Heart right ventricle (tissue), 16 donors: Measurements from ENCODE around the gene ACBD7. TPM values are rescaled to one million over a fixed set of nuclear protein-coding genes. Genes with fewer than 3 reads are reported as not detected.

Experiments used
- ATAC-seq, 8 donors: fragments of 200-7000 bp; cut with Tn5 transposase; one replicate each; pipeline ENCODE4 v1.9.1; 2020; ENCODE audit warnings: mild to moderate bottlenecking in 8 of 8, moderate library complexity in 8 of 8, moderate number of reproducible peaks in 1 of 8
- DNase-seq, 2 donors: peaks; one replicate each; pipeline ENCODE4 v3.0.0-alpha.2; 2020
- H3K27ac ChIP-seq, 10 donors: fragments of 200-600 bp; sonication (generic) in 2 of 10; one replicate each; pipeline versions ENCODE4 v1.5.0 to v1.8.0; 2020 to 2022; ENCODE audit warnings: mild to moderate bottlenecking in 3 of 10
- H3K27me3 ChIP-seq, 7 donors: fragments of 200-600 bp; one replicate each; pipeline ENCODE4 v1.8.0; 2021 to 2022; ENCODE audit warnings: mild to moderate bottlenecking in 2 of 7
- H3K36me3 ChIP-seq, 9 donors: fragments of 200-600 bp; sonication (generic) in 1 of 9; one replicate each; pipeline versions ENCODE4 v1.5.0 to v1.8.0; 2020 to 2022; ENCODE audit warnings: mild to moderate bottlenecking in 2 of 9
- H3K4me1 ChIP-seq, 9 donors: fragments of 200-600 bp; sonication (generic) in 1 of 9; one replicate each; pipeline versions ENCODE4 v1.5.0 to v1.8.0; 2020 to 2022; ENCODE audit warnings: mild to moderate bottlenecking in 4 of 9
- H3K4me3 ChIP-seq, 10 donors: fragments of 200-600 bp; sonication (generic) in 2 of 10; one replicate each; pipeline versions ENCODE4 v1.5.0 to v1.8.0; 2020 to 2022; ENCODE audit warnings: mild to moderate bottlenecking in 7 of 10, moderate library complexity in 2 of 10
- H3K9me3 ChIP-seq, 11 donors: fragments of 200-600 bp in 10 of 11; sonication (generic) in 2 of 11; one replicate each; pipeline versions ENCODE4 v1.5.0 to v1.8.0; 2013 to 2022; ENCODE audit warnings: mild to moderate bottlenecking in 2 of 11, control low read depth in 1 of 11, moderate library complexity in 1 of 11
- WGBS, 2 donors: extraction: QIAGEN DNeasy Blood & Tissue Kit; methylation state at CpG; one replicate each; pipeline ENCODE4 v1.1.7; 2013; ENCODE audit warnings: inconsistent platforms in 1 of 2; 5-methylcytosine and 5-hydroxymethylcytosine counted together
- intact Hi-C, 10 donors: fragments of 100-400 bp; cut with DNase I; formaldehyde crosslinking; loops; one replicate each; pipeline versions ENCODE4 v1.11.1 to v1.14.2; 2022
- polyA plus RNA-seq, 2 donors: library from polyadenylated mRNA; stranded (reverse); fragments of 200-250 nt; gene quantifications; one replicate each; pipeline ENCODE4 v1.2.3, GENCODE V29; 2013
- total RNA-seq, 10 donors: library from RNA; stranded (reverse); fragmentation: NEBNext Ultra II Directional in 3 of 10; extraction: Animal tissue kit (Norgen Biotek cat#: 25700) in 3 of 10; gene quantifications; one replicate each; pipeline versions ENCODE4 v1.2.1 to v1.2.4, GENCODE V29; 2021 to 2023
- TF ChIP-seq, protein P1 (sequence below), 9 donors: fragments of 200-600 bp; sonication (generic) in 2 of 9; IDR thresholded peaks; one replicate each; pipeline versions ENCODE4 v1.5.0 to v1.8.0; 2021 to 2022; ENCODE audit warnings: antibody characterized with exemption in 9 of 9, mild to moderate bottlenecking in 5 of 9, moderate library complexity in 1 of 9
- donor health status: Arrhythmogenic right ventricular cardiomyopathy.
- donor health status: ischemic (EF 13 %, LVEDD 7.1; RV severe dilation, severe dysfunction).
- donor health status: healthy with polysubstance abuse.
- donor health status: DM: no; HTN: yes; CAD: no.
- donor health status: DM: no; HTN: no; CAD: no.
- donor health status: ischemic (EF 25% LVEDD 6.9; RV normal size, moderate dysfunction).
- donor health status: ischemic (EF 25% LVEDD 5.7; RV mildly dilated, moderate dysfunction).
- donor health status: healthy.
- donor health status: DM: yes; HTN: yes; CAD: no.
- donor health status: Ischemic cardiomyopathy.
- donor health status: ischemic (EF 35%, LVEDD 5.7; RV mildly dilated, moderate dysfunction).
- donor health status: nonischemic (EF 11% LVEDD 7.7; RV severe dilation, severe dysfunction).
- donor health status: DM: yes; HTN: yes; CAD: no.
- donor health status: PGD.
- donor health status: ischemic (EF 29% LVEDD 5.4; RV normal size, mild dysfunction).
- donor health status: nonischemic (EF 23%, LVEDD 6.1; RV moderate dilation, normal function).

Gene ACBD7
- total and polyA plus RNA-seq, 12 donors = 0.03 to 0.23 TPM; not detected in 10

DNA sequence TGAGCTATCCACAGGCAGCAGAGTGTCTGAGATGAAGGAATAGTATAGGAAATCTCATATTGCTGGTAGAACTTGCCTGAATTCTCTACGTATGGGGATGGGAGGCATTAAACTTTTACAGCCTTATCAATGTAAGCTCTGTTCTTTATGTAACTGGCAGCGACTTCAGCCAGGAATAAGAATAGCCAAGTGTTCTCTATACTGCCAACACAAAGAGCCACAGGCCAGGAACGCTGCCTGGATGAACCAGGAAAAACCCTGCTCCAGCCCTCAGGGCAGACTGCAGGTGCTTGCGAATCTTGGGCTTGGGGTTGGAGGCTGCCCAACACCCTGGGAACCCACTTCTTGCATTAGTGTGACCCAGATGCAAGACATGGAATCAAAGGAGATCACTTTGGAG lies 50.9 kb downstream of the ACBD7 start:
- TF ChIP-seq, protein P1, sequence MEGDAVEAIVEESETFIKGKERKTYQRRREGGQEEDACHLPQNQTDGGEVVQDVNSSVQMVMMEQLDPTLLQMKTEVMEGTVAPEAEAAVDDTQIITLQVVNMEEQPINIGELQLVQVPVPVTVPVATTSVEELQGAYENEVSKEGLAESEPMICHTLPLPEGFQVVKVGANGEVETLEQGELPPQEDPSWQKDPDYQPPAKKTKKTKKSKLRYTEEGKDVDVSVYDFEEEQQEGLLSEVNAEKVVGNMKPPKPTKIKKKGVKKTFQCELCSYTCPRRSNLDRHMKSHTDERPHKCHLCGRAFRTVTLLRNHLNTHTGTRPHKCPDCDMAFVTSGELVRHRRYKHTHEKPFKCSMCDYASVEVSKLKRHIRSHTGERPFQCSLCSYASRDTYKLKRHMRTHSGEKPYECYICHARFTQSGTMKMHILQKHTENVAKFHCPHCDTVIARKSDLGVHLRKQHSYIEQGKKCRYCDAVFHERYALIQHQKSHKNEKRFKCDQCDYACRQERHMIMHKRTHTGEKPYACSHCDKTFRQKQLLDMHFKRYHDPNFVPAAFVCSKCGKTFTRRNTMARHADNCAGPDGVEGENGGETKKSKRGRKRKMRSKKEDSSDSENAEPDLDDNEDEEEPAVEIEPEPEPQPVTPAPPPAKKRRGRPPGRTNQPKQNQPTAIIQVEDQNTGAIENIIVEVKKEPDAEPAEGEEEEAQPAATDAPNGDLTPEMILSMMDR (IDR thresholded peaks at IDR 0.05) = no peak
- 56 to 65% methylated on average over 4 of the region's 4 CpGs for WGBS, 2 donors
- intact Hi-C loops = no loop called here
- Histone ChIP-seq H3K4me3 (no peak overlapping the region), H3K27me3 (no peaks in the 10 kb centered on the region), H3K36me3 (no peaks in the 10 kb centered on the region), H3K9me3 (no peaks in the 10 kb centered on the region), H3K4me1 (peaks cover 0 to 16% (median 0%) of the 10 kb centered on the region in 9 donors), H3K27ac (no peak overlapping the region)
- ATAC-seq (peak in 1 of 8 donors; percentile 58), DNase-seq (no peak)

DNA sequence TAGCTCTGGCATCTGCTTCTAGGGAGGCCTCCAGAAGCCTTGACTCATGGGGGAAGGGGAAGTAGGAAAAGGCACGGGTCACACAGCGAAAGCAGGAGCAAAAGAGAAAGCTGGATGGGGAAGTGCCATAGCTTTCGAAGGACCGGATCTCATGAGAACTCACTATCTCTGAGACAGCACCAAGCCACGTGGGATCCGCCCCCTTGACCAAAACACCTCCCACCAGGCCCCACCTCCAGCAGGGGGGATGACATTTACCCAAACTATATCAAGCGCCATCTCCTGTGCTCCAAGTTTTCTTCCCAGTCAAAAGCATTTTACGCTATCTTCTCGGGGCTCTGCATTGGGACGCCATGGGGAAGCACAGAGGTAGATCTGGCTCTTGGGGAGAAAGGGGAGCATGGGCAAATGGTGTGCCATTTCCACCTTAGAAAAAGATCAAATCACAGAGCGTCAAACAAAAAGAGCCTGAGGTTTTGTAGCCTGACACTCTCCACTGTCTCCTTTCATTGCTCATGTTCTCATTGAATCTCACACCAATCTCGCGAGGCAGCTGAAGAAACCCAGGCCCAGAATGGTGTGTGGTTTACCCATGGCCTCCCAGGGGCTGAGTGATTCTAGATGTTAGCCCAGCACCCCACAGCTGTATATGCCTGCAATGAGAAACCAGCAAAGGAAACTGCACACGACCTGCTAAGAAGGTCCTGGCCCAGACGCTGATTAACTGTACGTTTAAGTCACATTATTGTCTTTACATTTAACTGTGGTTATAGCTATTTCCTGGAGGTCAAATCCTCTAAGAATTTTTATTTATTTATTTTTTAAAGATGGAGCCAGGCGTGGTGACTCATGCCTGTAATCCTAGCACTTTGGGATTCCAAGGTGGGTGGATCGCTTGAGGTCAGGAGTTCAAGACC lies 52.9 kb downstream of the ACBD7 start:
- Histone ChIP-seq H3K27me3 (no peaks in the 10 kb centered on the region), H3K36me3 (no peaks in the 10 kb centered on the region), H3K9me3 (no peaks in the 10 kb centered on the region), H3K27ac (no peak overlapping the region), H3K4me3 (peak overlapping the region in 1 of 10 donors; percentile 14), H3K4me1 (peaks cover 0 to 17% (median 0%) of the 10 kb centered on the region in 9 donors)
- WGBS, 2 donors = 54 to 65% methylated on average over 18 of the region's 18 CpGs
- TF ChIP-seq, protein P1 (IDR thresholded peaks at IDR 0.05) = no peak
- intact Hi-C loops = no loop called here
- ATAC-seq (peak in 3 of 8 donors; percentile 56 to 58 (median 58)), DNase-seq (peak in 1 of 2 donors; percentile 14)

DNA sequence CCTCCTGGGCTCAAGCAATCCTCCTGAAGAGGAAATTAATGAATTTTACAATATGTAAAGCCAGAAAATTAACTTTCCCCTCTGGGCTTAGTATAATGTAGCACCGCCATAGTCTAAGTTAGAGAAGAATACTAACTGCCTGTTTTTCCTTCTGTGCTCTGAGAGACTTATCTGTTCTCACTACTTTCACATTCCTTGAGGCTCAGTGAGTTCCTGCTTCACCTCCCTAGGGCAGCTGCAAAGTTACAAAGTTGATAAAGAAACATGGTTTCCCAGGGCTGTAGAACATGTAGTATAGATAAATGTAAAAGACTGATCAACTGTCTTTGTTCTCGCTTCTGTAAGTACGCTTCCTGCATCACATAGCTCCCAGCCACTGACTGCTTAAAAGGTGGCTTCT lies 60.8 kb downstream of the ACBD7 start:
- Histone ChIP-seq H3K36me3 (no peaks in the 10 kb centered on the region), H3K4me3 (no peak overlapping the region), H3K4me1 (peaks cover 0 to 2% (median 0%) of the 10 kb centered on the region in 9 donors), H3K27ac (no peak overlapping the region), H3K9me3 (no peaks in the 10 kb centered on the region), H3K27me3 (no peaks in the 10 kb centered on the region)
- intact Hi-C loops = no loop called here
- WGBS, 2 donors = 28 to 48% methylated on average over 3 of the region's 3 CpGs
- TF ChIP-seq, protein P1 (IDR thresholded peaks at IDR 0.05) = no peak
- ATAC-seq = no peak
- DNase-seq = no peak

Other genes starting within 250 kb of the ACBD7 start
- gene SUV39H2, start 209.9 kb downstream of the ACBD7 start, total RNA-seq = 1 to 10 TPM; 4.3 to 9.1 (median 7.4) TPM
- gene SUV39H2, start 209.9 kb downstream of the ACBD7 start, polyA plus RNA-seq = 1 to 10 TPM; 1.1 to 2.6 TPM
- gene DCLRE1C, start 134.7 kb downstream of the ACBD7 start, total RNA-seq = 1 to 10 TPM; 1.6 to 4.2 (median 3.8) TPM
- 1 to 10 TPM; 1.9 to 3.0 TPM for gene DCLRE1C, start 134.7 kb downstream of the ACBD7 start, polyA plus RNA-seq
- under 1 TPM in 1 of 10 donors, not detected in 9; 0.53 TPM for gene MEIG1, start 129.4 kb downstream of the ACBD7 start, total RNA-seq
- gene MEIG1, start 129.4 kb downstream of the ACBD7 start, polyA plus RNA-seq = under 1 TPM in 1 of 2 donors, not detected in 1; 0.23 TPM
- gene OLAH, start 44.8 kb downstream of the ACBD7 start, total RNA-seq = under 1 TPM in 2 of 10 donors, not detected in 8; 0.33 to 0.50 TPM
- under 1 TPM in 1 of 2 donors, not detected in 1; 0.38 TPM for gene OLAH, start 44.8 kb downstream of the ACBD7 start, polyA plus RNA-seq
- 10 to 100 TPM in 2 of 10 donors, 1 to 10 TPM in 8; 3.9 to 11.0 (median 6.7) TPM for gene RPP38, start 8.6 kb upstream of the ACBD7 start, total RNA-seq
- gene RPP38, start 8.6 kb upstream of the ACBD7 start, polyA plus RNA-seq = 10 to 100 TPM; 12.9 to 13.9 TPM
- gene NMT2, start 79.9 kb upstream of the ACBD7 start, total RNA-seq = 10 to 100 TPM in 8 of 10 donors, 1 to 10 TPM in 2; 8.9 to 14.5 (median 12.3) TPM
- gene NMT2, start 79.9 kb upstream of the ACBD7 start, polyA plus RNA-seq = 1 to 10 TPM; 6.1 to 7.6 TPM